GM23338 (cell line): ENCODE data around the gene PDZD7.

Experiments used
- CREB1 ChIP-seq: fragments of 250-450 bp; sonication (Bioruptor Pico); IDR thresholded peaks from 2 replicates; pipeline ENCODE4 v1.5.0; 2020; ENCODE audit warnings: low read depth, mild to moderate bottlenecking, moderate library complexity
- CTCF ChIP-seq, 2 experiments: fragments of 200-600 bp in 1 of 2; sonication (generic) in 1 of 2; conservative IDR thresholded peaks; 2 replicates each; pipeline versions ENCODE4 v1.5.1 to v1.6.1; 2016 to 2017; ENCODE audit warnings: antibody characterized with exemption in 2 of 2, low read depth in 2 of 2, mild to moderate bottlenecking in 2 of 2, moderate library complexity in 1 of 2
- ETS1 ChIP-seq: IDR thresholded peaks from 2 replicates; pipeline ENCODE4 v1.6.1; 2016; ENCODE audit warnings: antibody characterized with exemption
- EZH2 ChIP-seq: fragments of 200-600 bp; sonication (generic); IDR thresholded peaks from one replicate; pipeline ENCODE4 v1.8.0; 2017; ENCODE audit warnings: antibody characterized with exemption, mild to moderate bottlenecking, low read depth; ENCODE audit not compliant: unreplicated experiment
- EZH2phosphoT487 ChIP-seq: fragments of 200-600 bp; sonication (generic); IDR thresholded peaks from one replicate; pipeline ENCODE4 v1.8.1; 2018; ENCODE audit warnings: antibody characterized with exemption; ENCODE audit not compliant: unreplicated experiment
- JUNB ChIP-seq: IDR thresholded peaks from one replicate; pipeline ENCODE4 v1.6.1; 2016; ENCODE audit warnings: antibody characterized with exemption; ENCODE audit not compliant: unreplicated experiment
- POLR2AphosphoS5 ChIP-seq: IDR thresholded peaks from 2 replicates; pipeline ENCODE4 v1.6.1; 2016; ENCODE audit warnings: antibody characterized with exemption, low read depth
- REST ChIP-seq: IDR thresholded peaks from one replicate; pipeline ENCODE4 v1.6.1; 2018; ENCODE audit warnings: antibody characterized with exemption; ENCODE audit not compliant: unreplicated experiment
- ZNF114 ChIP-seq: fragments of 250-450 bp; sonication (Bioruptor Pico); IDR thresholded peaks from 2 replicates; pipeline ENCODE4 v1.5.0; 2020; ENCODE audit warnings: mild to moderate bottlenecking, moderate library complexity

GRCh38 chr10:101071885-101072433 lies 41.0 kb upstream of the PDZD7 start:
- no peak for TF ChIP-seq CTCF (conservative IDR thresholded peaks at IDR 0.05; ENCODE audit: low read depth in 2 of 2)
- TF ChIP-seq EZH2phosphoT487 = no peak
- no peak for TF ChIP-seq REST
- TF ChIP-seq EZH2 = no peak
- TF ChIP-seq POLR2AphosphoS5 = no peak
- no peak for TF ChIP-seq ETS1
- TF ChIP-seq ZNF114 = no peak
- no peak for TF ChIP-seq JUNB
- no peak for TF ChIP-seq CREB1
